ENCODE data around the gene ABHD5. TPM values are rescaled to one million over a fixed set of nuclear protein-coding genes. Genes with fewer than 3 reads are reported as not detected.

Gene ABHD5
- total RNA-seq, 1 experiment from 2014 or later = 21.8 TPM

- no peak for DNase-seq (ENCODE audit: low spot score)
These were observed 4.8 kb upstream of the ABHD5 start for GRCh38 chr3:43685921-43686320.

- no peak for DNase-seq (ENCODE audit: low spot score)
These were observed 4.4 kb upstream of the ABHD5 start for GRCh38 chr3:43686333-43686699.

GRCh38 chr3:43686700-43687498 is 3.8 kb upstream of the ABHD5 start:
- no peak for DNase-seq (ENCODE audit: low spot score)

GRCh38 chr3:43687499-43687811 is 3.3 kb upstream of the ABHD5 start:
- no peak for DNase-seq (ENCODE audit: low spot score)

GRCh38 chr3:43688245-43688650 is 2.5 kb upstream of the ABHD5 start:
- DNase-seq (ENCODE audit: low spot score) = no peak

- DNase-seq (ENCODE audit: low spot score) = no peak
These were observed 1.6 kb upstream of the ABHD5 start for GRCh38 chr3:43689166-43689565.

GRCh38 chr3:43689766-43690399 is 855 bp upstream of the ABHD5 start:
- no peak for DNase-seq (ENCODE audit: low spot score)

GRCh38 chr3:43691120-43691995 is 620 bp downstream of the ABHD5 start:
- DNase-seq (ENCODE audit: low spot score) = peak; percentile 33

GRCh38 chr3:43692085-43692855 is 1.5 kb downstream of the ABHD5 start:
- DNase-seq (ENCODE audit: low spot score) = no peak

GRCh38 chr3:43692971-43693370 is 2.2 kb downstream of the ABHD5 start:
- no peak for DNase-seq (ENCODE audit: low spot score)

- no peak for DNase-seq (ENCODE audit: low spot score)
These were observed 2.9 kb downstream of the ABHD5 start for GRCh38 chr3:43693594-43693993.

- DNase-seq (ENCODE audit: low spot score) = no peak
These were observed 4.7 kb downstream of the ABHD5 start for GRCh38 chr3:43695443-43695842.

- no peak for DNase-seq (ENCODE audit: low spot score)
These were observed 5.1 kb downstream of the ABHD5 start for GRCh38 chr3:43695863-43696262.

- no peak for DNase-seq (ENCODE audit: low spot score)
These were observed 5.7 kb downstream of the ABHD5 start for GRCh38 chr3:43696441-43696840.

GRCh38 chr3:43696881-43697280 is 6.1 kb downstream of the ABHD5 start:
- DNase-seq (ENCODE audit: low spot score) = no peak

- peak; percentile 14 for DNase-seq (ENCODE audit: low spot score)
These were observed 9.1 kb downstream of the ABHD5 start for GRCh38 chr3:43699864-43700263.

- DNase-seq (ENCODE audit: low spot score) = no peak
These were observed 14.0 kb downstream of the ABHD5 start for GRCh38 chr3:43704697-43705096.

GRCh38 chr3:43706342-43706741 is 15.6 kb downstream of the ABHD5 start:
- no peak for DNase-seq (ENCODE audit: low spot score)

- DNase-seq (ENCODE audit: low spot score) = no peak
These were observed 16.5 kb downstream of the ABHD5 start for GRCh38 chr3:43707266-43707665.

GRCh38 chr3:43707998-43708397 is 17.3 kb downstream of the ABHD5 start:
- DNase-seq (ENCODE audit: low spot score) = peak; percentile 90

GRCh38 chr3:43709022-43709421 is 18.3 kb downstream of the ABHD5 start:
- no peak for DNase-seq (ENCODE audit: low spot score)

GRCh38 chr3:43710607-43711006 is 19.9 kb downstream of the ABHD5 start:
- DNase-seq (ENCODE audit: low spot score) = no peak

Measured in A172 (cell line).